K562 (cell line): ENCODE measurements around the gene RNF141. TPM values are rescaled to one million over a fixed set of nuclear protein-coding genes. Genes with fewer than 3 reads are reported as not detected.

Source experiments
- BRD4 ChIP-seq: fragments of 200-600 bp; sonication (generic); IDR thresholded peaks from 2 replicates; pipeline ENCODE4 v1.6.1; 2017; ENCODE audit warnings: inconsistent platforms
- ELF2 ChIP-seq: fragments of 250-450 bp; sonication (Bioruptor Pico); IDR thresholded peaks from 2 replicates; pipeline ENCODE4 v1.5.0; 2021; ENCODE audit warnings: mild to moderate bottlenecking
- EWSR1 ChIP-seq: fragments of 450-650 bp; IDR thresholded peaks from 2 replicates; pipeline ENCODE4 v1.6.1; 2018; ENCODE audit warnings: borderline replicate concordance, mild to moderate bottlenecking, low read depth, moderate library complexity; ENCODE audit not compliant: partially characterized antibody
- KLF1 ChIP-seq: fragments of 450-650 bp; IDR thresholded peaks from 2 replicates; pipeline ENCODE4 v1.6.1; 2016; ENCODE audit warnings: missing genetic modification characterization, missing compliant biosample characterization
- LARP7 ChIP-seq: fragments of 450-650 bp; IDR thresholded peaks from 2 replicates; pipeline ENCODE4 v1.6.1; 2016
- POLR3G ChIP-seq: IDR thresholded peaks from 2 replicates; pipeline ENCODE4 v1.6.1; 2011; ENCODE audit not compliant: insufficient read length, insufficient replicate concordance; ENCODE audit errors: extremely low read depth
- YBX1 ChIP-seq: fragments of 450-650 bp; IDR thresholded peaks from 2 replicates; pipeline ENCODE4 v1.7.1; 2016; ENCODE audit warnings: mild to moderate bottlenecking
- ZBTB17 ChIP-seq: fragments of 450-650 bp; formaldehyde crosslinking; IDR thresholded peaks from 2 replicates; pipeline ENCODE4 v1.4.0; 2020; ENCODE audit warnings: mild to moderate bottlenecking
- ZBTB40 ChIP-seq, 2 experiments: fragments of 450-650 bp in 1 of 2; sonication (generic) in 1 of 2; formaldehyde crosslinking in 1 of 2; IDR thresholded peaks; 2 replicates each; pipeline versions ENCODE4 v1.7.1 to v1.9.0; 2016 to 2022; ENCODE audit warnings: inconsistent platforms in 1 of 2, mild to moderate bottlenecking in 1 of 2, missing genetic modification reagents in 1 of 2
- ZFPM2 ChIP-seq: fragments of 250-450 bp; sonication (Bioruptor Pico); IDR thresholded peaks from 2 replicates; pipeline ENCODE4 v1.5.1; 2022; ENCODE audit warnings: mild to moderate bottlenecking
- ZMIZ1 ChIP-seq, 2 experiments: fragments of 150-350 bp in 1 of 2; IDR thresholded peaks; 2 replicates each; pipeline ENCODE4 v1.6.1; 2012 to 2016; ENCODE audit warnings: low read depth in 2 of 2, low read length in 2 of 2, mild to moderate bottlenecking in 1 of 2, moderate library complexity in 1 of 2
- ZNF184 ChIP-seq: sonication (generic); formaldehyde crosslinking; IDR thresholded peaks from 2 replicates; pipeline ENCODE4 v1.5.0; 2020; ENCODE audit warnings: missing genetic modification reagents
- ZNF75A ChIP-seq: fragments of 450-650 bp; formaldehyde crosslinking; IDR thresholded peaks from 2 replicates; pipeline ENCODE4 v1.4.0; 2020; ENCODE audit warnings: mild to moderate bottlenecking
- ZSCAN32 ChIP-seq: fragments of 450-650 bp; formaldehyde crosslinking; IDR thresholded peaks from 2 replicates; pipeline ENCODE4 v1.4.0; 2020; ENCODE audit warnings: mild to moderate bottlenecking, moderate library complexity
- polyA plus RNA-seq, 8 experiments: library from polyadenylated mRNA; depleted of rRNA in 4 of 8; stranded (reverse) in 5 of 8; unstranded in 3 of 8; fragments of >200 nt; fragmentation: Nextera tagmentation in 2 of 8; fragmentation: Illumina TruSeq in 1 of 8; extraction: Ambion mirVana in 2 of 8; extraction: Trizol in 1 of 8; gene quantifications; 2 replicates each; pipeline versions ENCODE4 v1.2.1 to v1.2.3, GENCODE V29; 2011 to 2014; ENCODE audit warnings: inconsistent platforms in 1 of 8, missing spikeins in 1 of 8
- total RNA-seq, 7 experiments: library from RNA; depleted of rRNA in 6 of 7; stranded (reverse); fragments of >200 nt in 6 of 7; fragmentation: Illumina TruSeq in 2 of 7; extraction: Trizol in 2 of 7; gene quantifications; 2 replicates each; pipeline versions ENCODE4 v1.2.1 to v1.2.3, GENCODE V29; 2011 to 2021; ENCODE audit warnings: low replicate concordance in 1 of 7

The RNF141 gene
- total and polyA plus RNA-seq, 9 of the 15 experiments (the other 6 are each of a cell fraction or from before 2014, with no cell fraction given) = 9.7 to 51.9 (median 18.9) TPM

GRCh38 chr11:10490398-10491241 lies 50.4 kb downstream of the RNF141 start (continued):
- TF ChIP-seq ZBTB40 (IDR thresholded peaks at IDR 0.05) = no peak
- no peak for TF ChIP-seq ZBTB40 (CRISPR knock-in tag; IDR thresholded peaks at IDR 0.05)
- TF ChIP-seq EWSR1 = no peak
- TF ChIP-seq YBX1 = no peak
- peak in 1 of 2 experiments; percentile 50; a peak in 1 of 4 replicates for TF ChIP-seq ZMIZ1 (IDR thresholded peaks at IDR 0.05; ENCODE audit: low read depth in 2 of 2, low read length in 2 of 2)
- TF ChIP-seq ZSCAN32 (CRISPR knock-in tag) = no peak
- no peak for TF ChIP-seq BRD4
- TF ChIP-seq ELF2 (CRISPR knock-in tag) = no peak
- no peak for TF ChIP-seq KLF1
- no peak for TF ChIP-seq ZFPM2 (CRISPR knock-in tag)
- no peak for TF ChIP-seq ZNF184 (CRISPR knock-in tag)
- TF ChIP-seq ZNF75A (CRISPR knock-in tag) = no peak
- TF ChIP-seq POLR3G = no peak
- TF ChIP-seq ZBTB17 (CRISPR knock-in tag) = peak; percentile 96
- no peak for TF ChIP-seq LARP7
